GM12878 (cell line): Measurements from ENCODE around the gene PIEZO2. TPM values are rescaled to one million over a fixed set of nuclear protein-coding genes. Genes with fewer than 3 reads are reported as not detected.

Experiments used
- ATAC-seq: fragments of 200-7000 bp; cut with Tn5 transposase; 3 replicates; pipeline ENCODE4 v1.9.1; 2020; ENCODE audit warnings: mild to moderate bottlenecking, moderate library complexity
- BruUV-seq: library from RNA; stranded (reverse); fragments of 400-500 nt; replicated peaks from 2 replicates; lab custom pipeline; 2021; lab: Mats Ljungman, UMichigan
- CTCF ChIA-PET: fragments of 300-600 bp; sonication (Branson Sonifier 250); formaldehyde crosslinking; extraction: SDS; loops from one replicate; lab custom pipeline; 2021; ENCODE audit warnings: inconsistent platforms; lab: Yijun Ruan, JAX
- POLR2A ChIA-PET: fragments of 350-600 bp; formaldehyde crosslinking; extraction: SDS; loops from one replicate; lab custom pipeline; 2021; ENCODE audit warnings: inconsistent platforms; lab: Charles Lee
- RAD21 ChIA-PET: fragments of 300-600 bp; sonication (Branson Sonifier 250); formaldehyde crosslinking; loops from one replicate; lab custom pipeline; 2023; ENCODE audit warnings: antibody characterized with exemption; ENCODE audit not compliant: unreplicated experiment; lab: Charles Lee
- SMC1A ChIA-PET: fragments of 300-600 bp; sonication (Branson Sonifier 250); formaldehyde crosslinking; loops from one replicate; lab custom pipeline; 2023; ENCODE audit not compliant: unreplicated experiment, uncharacterized antibody; lab: Charles Lee
- DNase-seq: peaks from one replicate; pipeline ENCODE4 v3.0.0-alpha.2; 2011; ENCODE audit warnings: low read depth, low spot score
- FAIRE-seq: peaks from 3 replicates; lab custom pipeline; 2011; peaks lifted over from hg19 to GRCh38; lab: Jason Lieb, UNC
- H2AFZ ChIP-seq: 2 replicates; pipeline ENCODE4 v1.6.0; 2011; ENCODE audit warnings: low read depth, low read length, control low read depth; ENCODE audit not compliant: control insufficient read depth
- H3K27ac ChIP-seq: 2 replicates; pipeline ENCODE4 v1.5.1; 2011; ENCODE audit warnings: control low read depth; ENCODE audit not compliant: control insufficient read depth, insufficient read depth
- H3K27me3 ChIP-seq, 2 experiments: replicated peaks in 1 of 2; 2 replicates each; pipeline versions ENCODE4 v1.6.0 to v1.6.1; 2011; ENCODE audit warnings: low read length in 1 of 2; ENCODE audit not compliant: control insufficient read depth in 2 of 2, insufficient read depth in 2 of 2
- H3K36me3 ChIP-seq, 2 experiments: 2 replicates each; pipeline ENCODE4 v1.5.1; 2011; ENCODE audit warnings: low read length in 1 of 2; ENCODE audit not compliant: control insufficient read depth in 2 of 2, insufficient read depth in 2 of 2
- H3K4me1 ChIP-seq: 2 replicates; pipeline ENCODE4 v1.6.1; 2011; ENCODE audit warnings: mild to moderate bottlenecking, low read length, moderate library complexity, mixed read lengths; ENCODE audit not compliant: control insufficient read depth, insufficient read depth
- H3K4me2 ChIP-seq: 2 replicates; pipeline ENCODE4 v1.6.0; 2011; ENCODE audit warnings: control low read depth; ENCODE audit not compliant: control insufficient read depth, insufficient read depth
- H3K4me3 ChIP-seq: fragments of 200-600 bp; sonication (generic); 2 replicates; pipeline ENCODE4 v1.5.1; 2016
- H3K79me2 ChIP-seq: 2 replicates; pipeline ENCODE4 v1.6.0; 2011; ENCODE audit warnings: low read length; ENCODE audit not compliant: control insufficient read depth, insufficient read depth
- H3K9ac ChIP-seq: 2 replicates; pipeline ENCODE4 v1.8.0; 2011; ENCODE audit warnings: low read length, control low read depth, mixed read lengths; ENCODE audit not compliant: control insufficient read depth, insufficient read depth
- H3K9me3 ChIP-seq: replicated peaks from 3 replicates; pipeline ENCODE4 v1.5.1; 2011; ENCODE audit warnings: mild to moderate bottlenecking, low read length; ENCODE audit not compliant: control insufficient read depth, insufficient read depth
- H4K20me1 ChIP-seq: 2 replicates; pipeline ENCODE4 v1.6.0; 2011; ENCODE audit not compliant: control insufficient read depth, insufficient read depth
- ATF3 ChIP-seq: IDR thresholded peaks from 2 replicates; pipeline ENCODE4 v1.6.1; 2011; ENCODE audit warnings: low read depth, mild to moderate bottlenecking, low read length, moderate library complexity, borderline replicate concordance; ENCODE audit errors: extremely low read depth
- BACH1 ChIP-seq: fragments of 450-650 bp; IDR thresholded peaks from 2 replicates; pipeline ENCODE4 v1.6.1; 2017; ENCODE audit warnings: mild to moderate bottlenecking, borderline replicate concordance
- CBX3 ChIP-seq: fragments of 200-600 bp; sonication (generic); IDR thresholded peaks from 2 replicates; pipeline ENCODE4 v1.6.1; 2016; ENCODE audit warnings: low read depth, borderline replicate concordance
- DPF2 ChIP-seq: fragments of 450-650 bp; IDR thresholded peaks from 2 replicates; pipeline ENCODE4 v1.6.1; 2017; ENCODE audit warnings: mild to moderate bottlenecking
- ELK1 ChIP-seq: IDR thresholded peaks from 2 replicates; pipeline ENCODE4 v1.6.1; 2012; ENCODE audit warnings: low read depth, low read length, improper control_type of control experiment
- HDAC2 ChIP-seq: fragments of 200-600 bp; sonication (generic); IDR thresholded peaks from 2 replicates; pipeline ENCODE4 v1.6.1; 2017
- IRF4 ChIP-seq: IDR thresholded peaks from 2 replicates; pipeline ENCODE4 v1.6.1; 2011; ENCODE audit warnings: low read depth, low read length
- KLF5 ChIP-seq: fragments of 450-650 bp; IDR thresholded peaks from 2 replicates; pipeline ENCODE4 v1.6.1; 2014; ENCODE audit warnings: mild to moderate bottlenecking; ENCODE audit not compliant: partially characterized antibody
- MTA3 ChIP-seq: IDR thresholded peaks from 2 replicates; pipeline ENCODE4 v1.6.1; 2012; ENCODE audit warnings: low read length, inconsistent platforms, borderline replicate concordance
- PRDM15 ChIP-seq: fragments of 450-650 bp; formaldehyde crosslinking; IDR thresholded peaks from 2 replicates; pipeline ENCODE4 v1.4.0; 2020; ENCODE audit warnings: mild to moderate bottlenecking, moderate library complexity
- RELA ChIP-seq: fragments of 450-650 bp; IDR thresholded peaks from 2 replicates; pipeline ENCODE4 v1.8.0; 2014; ENCODE audit warnings: borderline replicate concordance; ENCODE audit not compliant: partially characterized antibody
- SKIL ChIP-seq: fragments of 450-650 bp; IDR thresholded peaks from 2 replicates; pipeline ENCODE4 v1.6.1; 2017; ENCODE audit warnings: mild to moderate bottlenecking, low read depth, inconsistent platforms; ENCODE audit not compliant: poor library complexity, severe bottlenecking
- ZNF207 ChIP-seq: fragments of 450-650 bp; IDR thresholded peaks from 2 replicates; pipeline ENCODE4 v1.6.1; 2014; ENCODE audit warnings: antibody characterized with exemption, mild to moderate bottlenecking, borderline replicate concordance
- ZZZ3 ChIP-seq: IDR thresholded peaks from 2 replicates; pipeline ENCODE4 v1.6.1; 2011; ENCODE audit warnings: low read depth; ENCODE audit not compliant: control insufficient read depth, insufficient read length
- WGBS: methylation state at CpG from one replicate; pipeline ENCODE4 v1.1.6; 2016; ENCODE audit warnings: low lambda C conversion rate; ENCODE audit not compliant: insufficient replicate concordance, insufficient coverage; ENCODE audit errors: missing lambda C conversion rate; 5-methylcytosine and 5-hydroxymethylcytosine counted together
- in situ Hi-C: fragments of 300-500 bp; cut with MboI; formaldehyde crosslinking; loops from 9 replicates; pipeline ENCODE4 v1.14.3; 2018; ENCODE audit warnings: mixed read lengths
- intact Hi-C: fragments of 100-400 bp; cut with micrococcal nuclease; formaldehyde crosslinking; loops from one replicate; pipeline ENCODE4 v1.14.2; 2022; ENCODE audit not compliant: unreplicated experiment
- polyA plus RNA-seq, 11 experiments: library from polyadenylated mRNA; depleted of rRNA in 4 of 11; unstranded in 6 of 11; stranded (reverse) in 5 of 11; fragments of >200 nt; fragmentation: Nextera tagmentation in 4 of 11; fragmentation: Illumina TruSeq in 1 of 11; extraction: Ambion mirVana in 4 of 11; extraction: Trizol in 1 of 11; gene quantifications; 1 replicate in 1 of 11; 2 replicates in 10 of 11; pipeline versions ENCODE4 v1.2.1 to v1.2.3, GENCODE V29; 2011 to 2016; ENCODE audit warnings: inconsistent platforms in 2 of 11, missing spikeins in 2 of 11, low read depth in 1 of 11
- total RNA-seq, 4 experiments: library from RNA; depleted of rRNA in 3 of 4; stranded (reverse); fragments of >200 nt in 3 of 4; fragmentation: Illumina TruSeq in 1 of 4; extraction: Trizol in 1 of 4; gene quantifications; 2 replicates each; pipeline versions ENCODE4 v1.2.1 to v1.2.3, GENCODE V29; 2013 to 2021
- TF ChIP-seq, protein P1 (sequence below): IDR thresholded peaks from 2 replicates; pipeline ENCODE4 v1.6.1; 2011; ENCODE audit warnings: mild to moderate bottlenecking, low read depth, low read length, moderate library complexity; ENCODE audit not compliant: insufficient replicate concordance

PIEZO2 gene
- total and polyA plus RNA-seq, 10 of the 15 experiments (the other 5 are each of a cell fraction or from before 2014, with no cell fraction given) = 6.7 to 42.3 (median 27.4) TPM

GRCh38 chr18:10750191-10751035, 399.0 kb downstream of the PIEZO2 start:
- Histone ChIP-seq H3K36me3 (peaks cover 0 to 31% of the 10 kb centered on the region in 2 experiments), H3K79me2 (no peaks in the 10 kb centered on the region), H3K4me1 (no peaks in the 10 kb centered on the region), H3K27ac (no peak overlapping the region), H3K27me3 (no peaks in the 10 kb centered on the region), H3K9ac (no peak overlapping the region), H3K4me2 (no peak overlapping the region), H2AFZ (no peak overlapping the region), H4K20me1 (no peaks in the 10 kb centered on the region), H3K4me3 (no peak overlapping the region), H3K9me3 (no peaks in the 10 kb centered on the region)
- RAD21 ChIA-PET = no interaction called here
- intact Hi-C loops = no loop called here
- CTCF ChIA-PET = no interaction called here
- POLR2A ChIA-PET = no interaction called here
- no TSS peak for BruUV-seq
- in situ Hi-C loops = no loop called here
- 17% methylated on average over 5 of the region's 5 CpGs for WGBS
- no peak for ATAC-seq
- no peak for FAIRE-seq
- SMC1A ChIA-PET = interaction anchor here (1.0 kb wide), 1 partner anchor 404 kb away, joined by 3 read pairs; no protein-coding TSS in a partner anchor
- DNase-seq = no peak
- TF ChIP-seq ZNF207 = no peak
- TF ChIP-seq BACH1 = no peak
- TF ChIP-seq ELK1 = no peak
- TF ChIP-seq HDAC2 = no peak
- TF ChIP-seq ZZZ3 = no peak
- TF ChIP-seq, protein P1, sequence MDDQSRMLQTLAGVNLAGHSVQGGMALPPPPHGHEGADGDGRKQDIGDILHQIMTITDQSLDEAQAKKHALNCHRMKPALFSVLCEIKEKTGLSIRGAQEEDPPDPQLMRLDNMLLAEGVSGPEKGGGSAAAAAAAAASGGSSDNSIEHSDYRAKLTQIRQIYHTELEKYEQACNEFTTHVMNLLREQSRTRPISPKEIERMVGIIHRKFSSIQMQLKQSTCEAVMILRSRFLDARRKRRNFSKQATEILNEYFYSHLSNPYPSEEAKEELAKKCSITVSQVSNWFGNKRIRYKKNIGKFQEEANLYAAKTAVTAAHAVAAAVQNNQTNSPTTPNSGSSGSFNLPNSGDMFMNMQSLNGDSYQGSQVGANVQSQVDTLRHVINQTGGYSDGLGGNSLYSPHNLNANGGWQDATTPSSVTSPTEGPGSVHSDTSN = no peak
- no peak for TF ChIP-seq KLF5
- TF ChIP-seq MTA3 = no peak
- no peak for TF ChIP-seq SKIL
- TF ChIP-seq RELA = no peak
- no peak for TF ChIP-seq IRF4
- no peak for TF ChIP-seq CBX3
- no peak for TF ChIP-seq DPF2
- no peak for TF ChIP-seq ATF3
- TF ChIP-seq PRDM15 (CRISPR knock-in tag) = no peak
